Activated T-helper 2 cell treated with anti-CD3 and anti-CD28 coated beads, Interferon-gamma antibody, Interleukin-2, Interleukin-4, amounts not matched to agents 10 μg/mL and 5 μg/mL and 100 μg/mL, durations not matched to agents 14 hours and 24 hours and 36 hours (primary cell): ENCODE data around the gene CDH1. TPM values are rescaled to one million over a fixed set of nuclear protein-coding genes. Genes with fewer than 3 reads are reported as not detected.

Experiments used
- DNase-seq: peaks from one replicate; pipeline ENCODE4 v3.0.0; 2021; ENCODE audit warnings: low spot score
- H3K27ac Mint-ChIP-seq: one replicate; pipeline ENCODE4 v1.8.0; 2021; ENCODE audit warnings: mixed read lengths
- H3K27me3 Mint-ChIP-seq: one replicate; pipeline ENCODE4 v1.8.0; 2021; ENCODE audit warnings: low read depth, mixed read lengths
- H3K36me3 Mint-ChIP-seq: one replicate; pipeline ENCODE4 v1.8.0; 2021; ENCODE audit warnings: low read depth, mixed read lengths
- H3K4me1 Mint-ChIP-seq: one replicate; pipeline ENCODE4 v1.8.0; 2021; ENCODE audit warnings: low read depth, mixed read lengths
- H3K4me3 Mint-ChIP-seq: one replicate; pipeline ENCODE4 v1.8.0; 2021; ENCODE audit warnings: low read depth, mild to moderate bottlenecking, moderate library complexity, mixed read lengths
- H3K9me3 Mint-ChIP-seq: one replicate; pipeline ENCODE4 v1.8.0; 2021; ENCODE audit warnings: mixed read lengths
- intact Hi-C: fragments of 100-400 bp; cut with micrococcal nuclease; formaldehyde crosslinking; loops from one replicate; pipeline ENCODE4 v1.15.1; 2023
- total RNA-seq: library from RNA; stranded (reverse); gene quantifications from 2 replicates; pipeline ENCODE4 v1.2.3, GENCODE V29; 2022

CDH1 gene
- total RNA-seq, 1 donor from 2014 or later = 1.0 TPM

GRCh38 chr16:68860978-68861892 is 124.1 kb downstream of the CDH1 start:
- Mint-ChIP-seq H3K4me1 (no peaks in the 10 kb centered on the region), H3K9me3 (no peaks in the 10 kb centered on the region), H3K4me3 (no peak overlapping the region), H3K36me3 (peaks cover 30% of the 10 kb centered on the region), H3K27me3 (no peaks in the 10 kb centered on the region), H3K27ac (no peak overlapping the region)
- intact Hi-C loops = no loop called here
- no peak for DNase-seq

GRCh38 chr16:68866933-68867332 is 129.8 kb downstream of the CDH1 start:
- intact Hi-C loops = no loop called here
- Mint-ChIP-seq H3K27me3 (no peaks in the 10 kb centered on the region), H3K4me1 (no peaks in the 10 kb centered on the region), H3K9me3 (no peaks in the 10 kb centered on the region), H3K4me3 (no peak overlapping the region), H3K36me3 (peaks cover 38% of the 10 kb centered on the region), H3K27ac (no peak overlapping the region)
- no peak for DNase-seq

GRCh38 chr16:68869492-68870088 is 132.5 kb downstream of the CDH1 start:
- no peak for DNase-seq
- Mint-ChIP-seq H3K9me3 (no peaks in the 10 kb centered on the region), H3K4me3 (no peak overlapping the region), H3K27ac (no peak overlapping the region), H3K27me3 (no peaks in the 10 kb centered on the region), H3K4me1 (no peaks in the 10 kb centered on the region), H3K36me3 (peaks cover 39% of the 10 kb centered on the region)
- intact Hi-C loops = no loop called here

GRCh38 chr16:68873635-68874471 is 136.8 kb downstream of the CDH1 start:
- H3K36me3 Mint-ChIP-seq = peaks cover 51% of the 10 kb centered on the region
- no peak overlapping the region for H3K27ac Mint-ChIP-seq
- no peaks in the 10 kb centered on the region for H3K4me1 Mint-ChIP-seq
- no peak overlapping the region for H3K4me3 Mint-ChIP-seq
- no peak for DNase-seq
- intact Hi-C loops = no loop called here
- H3K27me3 Mint-ChIP-seq = no peaks in the 10 kb centered on the region
- no peaks in the 10 kb centered on the region for H3K9me3 Mint-ChIP-seq

- Mint-ChIP-seq H3K36me3 (peaks cover 43% of the 10 kb centered on the region), H3K4me1 (no peaks in the 10 kb centered on the region), H3K4me3 (no peak overlapping the region), H3K9me3 (no peaks in the 10 kb centered on the region), H3K27me3 (no peaks in the 10 kb centered on the region), H3K27ac (no peak overlapping the region)
- no peak for DNase-seq
- intact Hi-C loops = no loop called here
Observed at GRCh38 chr16:68875871-68876270, 138.8 kb downstream of the CDH1 start.

- Mint-ChIP-seq H3K9me3 (no peaks in the 10 kb centered on the region), H3K27me3 (no peaks in the 10 kb centered on the region), H3K4me1 (no peaks in the 10 kb centered on the region), H3K27ac (no peak overlapping the region), H3K36me3 (peaks cover 14% of the 10 kb centered on the region), H3K4me3 (no peak overlapping the region)
- no peak for DNase-seq
- intact Hi-C loops = no loop called here
Observed at GRCh38 chr16:68883685-68884084, 146.6 kb downstream of the CDH1 start.

- Mint-ChIP-seq H3K36me3 (peaks cover 14% of the 10 kb centered on the region), H3K4me3 (no peak overlapping the region), H3K27me3 (no peaks in the 10 kb centered on the region), H3K4me1 (no peaks in the 10 kb centered on the region), H3K27ac (no peak overlapping the region), H3K9me3 (no peaks in the 10 kb centered on the region)
- no peak for DNase-seq
- intact Hi-C loops = no loop called here
Observed at GRCh38 chr16:68884401-68884800, 147.3 kb downstream of the CDH1 start.

Other genes starting within 250 kb of the CDH1 start
- 19.4 and 20.8 TPM in 2 replicates for gene ZFP90, start 198.0 kb upstream of the CDH1 start, total RNA-seq
- 0.23 and 0.75 TPM in 2 replicates for gene CDH3, start 92.0 kb upstream of the CDH1 start, total RNA-seq
- 29.3 and 30.0 TPM in 2 replicates for gene TANGO6, start 106.2 kb downstream of the CDH1 start, total RNA-seq